Hepatocyte (in vitro differentiated cells): ENCODE data around the gene MIPOL1. TPM values are rescaled to one million over a fixed set of nuclear protein-coding genes. Genes with fewer than 3 reads are reported as not detected.
"Not testable (repeated sequence)": the region's sequence is repeated elsewhere in the genome, so short reads cannot be mapped to it uniquely, and the experiment has no call there.

ENCODE experiments used
- DNase-seq: peaks from one replicate; pipeline ENCODE4 v3.0.0-alpha.2; 2016; ENCODE audit warnings: low spot score
- H2AFZ ChIP-seq: fragments of 200-600 bp; sonication (generic); 2 replicates; pipeline ENCODE4 v1.6.0; 2016; ENCODE audit warnings: antibody characterized with exemption, mild to moderate bottlenecking
- H3K27ac ChIP-seq: fragments of 200-600 bp; sonication (generic); 2 replicates; pipeline ENCODE4 v1.5.1; 2016; ENCODE audit warnings: mild to moderate bottlenecking
- H3K27me3 ChIP-seq: fragments of 200-600 bp; sonication (generic); 2 replicates; pipeline ENCODE4 v1.6.1; 2016
- H3K36me3 ChIP-seq: fragments of 200-600 bp; sonication (generic); replicated peaks from 2 replicates; pipeline ENCODE4 v1.5.1; 2016; ENCODE audit warnings: low read depth; ENCODE audit not compliant: insufficient read depth
- H3K4me1 ChIP-seq: fragments of 200-600 bp; sonication (generic); 2 replicates; pipeline ENCODE4 v1.5.1; 2016; ENCODE audit warnings: mild to moderate bottlenecking, moderate library complexity; ENCODE audit not compliant: insufficient read depth
- H3K4me2 ChIP-seq: fragments of 200-600 bp; sonication (generic); 2 replicates; pipeline ENCODE4 v1.6.0; 2016
- H3K4me3 ChIP-seq: fragments of 200-600 bp; sonication (generic); 2 replicates; pipeline ENCODE4 v1.5.1; 2016; ENCODE audit warnings: mild to moderate bottlenecking
- H3K79me2 ChIP-seq: fragments of 200-600 bp; sonication (generic); 2 replicates; pipeline ENCODE4 v1.6.0; 2017; ENCODE audit warnings: mild to moderate bottlenecking
- H3K9me2 ChIP-seq: fragments of 200-600 bp; sonication (generic); replicated peaks from 2 replicates; pipeline ENCODE4 v1.6.0; 2017; ENCODE audit warnings: mild to moderate bottlenecking; ENCODE audit not compliant: insufficient read depth
- H3K9me3 ChIP-seq: fragments of 200-600 bp; sonication (generic); 2 replicates; pipeline ENCODE4 v1.5.1; 2016; ENCODE audit warnings: low read depth, mild to moderate bottlenecking
- H4K20me1 ChIP-seq: fragments of 200-600 bp; sonication (generic); 2 replicates; pipeline ENCODE4 v1.6.0; 2016; ENCODE audit warnings: mild to moderate bottlenecking; ENCODE audit not compliant: insufficient read depth, poor library complexity, severe bottlenecking
- CTCF ChIP-seq: fragments of 200-600 bp; sonication (generic); IDR thresholded peaks from 2 replicates; pipeline ENCODE4 v1.5.1; 2016; ENCODE audit warnings: antibody characterized with exemption, mild to moderate bottlenecking; ENCODE audit not compliant: poor library complexity
- EZH2 ChIP-seq: fragments of 200-600 bp; sonication (generic); IDR thresholded peaks from 2 replicates; pipeline ENCODE4 v1.6.1; 2016; ENCODE audit warnings: antibody characterized with exemption, mild to moderate bottlenecking, borderline replicate concordance
- EZH2phosphoT487 ChIP-seq: fragments of 200-600 bp; sonication (generic); IDR thresholded peaks from one replicate; pipeline ENCODE4 v1.6.1; 2018; ENCODE audit warnings: antibody characterized with exemption, mild to moderate bottlenecking, low read depth, moderate library complexity; ENCODE audit not compliant: unreplicated experiment, severe bottlenecking
- WGBS: methylation state at CpG from one replicate; pipeline ENCODE4 v1.1.6; 2016; ENCODE audit warnings: low lambda C conversion rate; ENCODE audit errors: missing lambda C conversion rate; 5-methylcytosine and 5-hydroxymethylcytosine counted together
- polyA plus RNA-seq: library from polyadenylated mRNA; unstranded; fragments of >200 nt; fragmentation: Nextera tagmentation; extraction: Ambion mirVana; gene quantifications from 2 replicates; pipeline ENCODE4 v1.2.1, GENCODE V29; 2016
- total RNA-seq: library from RNA; depleted of rRNA; stranded (reverse); fragments of >200 nt; gene quantifications from 2 replicates; pipeline ENCODE4 v1.2.3, GENCODE V29; 2014

MIPOL1 gene
- total and polyA plus RNA-seq, 2 experiments from 2014 or later, result 2.6 to 16.6 TPM

- H3K9me3 ChIP-seq, result no peaks in the 10 kb centered on the region
- H3K4me2 ChIP-seq, result no peak overlapping the region
- H3K79me2 ChIP-seq, result no peaks in the 10 kb centered on the region
- H3K4me3 ChIP-seq, result no peak overlapping the region
- DNase-seq, result no peak
- no peaks in the 10 kb centered on the region for H4K20me1 ChIP-seq
- no peaks in the 10 kb centered on the region for H3K27me3 ChIP-seq
- H3K4me1 ChIP-seq, result no peaks in the 10 kb centered on the region
- 95% methylated on average over 2 of the region's 2 CpGs for WGBS
- no peaks in the 10 kb centered on the region for H3K36me3 ChIP-seq
- H3K27ac ChIP-seq, result no peak overlapping the region
- TF ChIP-seq CTCF (no peak), EZH2 (no peak), EZH2phosphoT487 (no peak)
- H2AFZ ChIP-seq, result no peak overlapping the region
- H3K9me2 ChIP-seq, result no peaks in the 10 kb centered on the region
These were observed 122.4 kb downstream of the MIPOL1 start for GRCh38 chr14:37320106-37320505.

GRCh38 chr14:37325332-37325731, 127.6 kb downstream of the MIPOL1 start:
- H3K4me3 ChIP-seq, result no peak overlapping the region
- no peaks in the 10 kb centered on the region for H3K4me1 ChIP-seq
- H4K20me1 ChIP-seq, result no peaks in the 10 kb centered on the region
- no peak for DNase-seq
- H3K27ac ChIP-seq, result no peak overlapping the region
- H3K36me3 ChIP-seq, result no peaks in the 10 kb centered on the region
- H3K27me3 ChIP-seq, result no peaks in the 10 kb centered on the region
- TF ChIP-seq EZH2 (no peak), CTCF (no peak), EZH2phosphoT487 (no peak)
- H3K9me3 ChIP-seq, result no peaks in the 10 kb centered on the region
- H2AFZ ChIP-seq, result no peak overlapping the region
- H3K9me2 ChIP-seq, result no peaks in the 10 kb centered on the region
- H3K4me2 ChIP-seq, result no peak overlapping the region
- H3K79me2 ChIP-seq, result no peaks in the 10 kb centered on the region

- Histone ChIP-seq H3K27ac (no peak overlapping the region), H3K27me3 (no peaks in the 10 kb centered on the region), H3K4me2 (no peak overlapping the region), H4K20me1 (no peaks in the 10 kb centered on the region), H3K4me1 (no peaks in the 10 kb centered on the region), H3K4me3 (no peak overlapping the region), H3K9me3 (no peaks in the 10 kb centered on the region), H2AFZ (no peak overlapping the region), H3K9me2 (no peaks in the 10 kb centered on the region), H3K36me3 (no peaks in the 10 kb centered on the region), H3K79me2 (no peaks in the 10 kb centered on the region)
- no peak for DNase-seq
- WGBS, result 78% methylated on average over 1 of the region's 1 CpG
- TF ChIP-seq EZH2phosphoT487 (no peak), EZH2 (no peak), CTCF (no peak)
These were observed 128.7 kb downstream of the MIPOL1 start for GRCh38 chr14:37326434-37326833.

- H3K4me1 ChIP-seq, H3K79me2 ChIP-seq, H3K36me3 ChIP-seq, H3K4me2 ChIP-seq, H3K9me3 ChIP-seq, H2AFZ ChIP-seq, DNase-seq, H3K9me2 ChIP-seq, H3K4me3 ChIP-seq, H3K27me3 ChIP-seq, H4K20me1 ChIP-seq, H3K27ac ChIP-seq: not testable (repeated sequence)
- 89% methylated on average over 5 of the region's 5 CpGs for WGBS
These were observed 130.2 kb downstream of the MIPOL1 start for GRCh38 chr14:37327933-37328332.
